HepG2 (cell line): ENCODE data around the gene CD19. TPM values are rescaled to one million over a fixed set of nuclear protein-coding genes. Genes with fewer than 3 reads are reported as not detected.

Experiments used
- ATAD3A ChIP-seq: sonication (generic); formaldehyde crosslinking; IDR thresholded peaks from 2 replicates; pipeline ENCODE4 v1.4.0; 2020; ENCODE audit warnings: missing genetic modification reagents
- CTCF ChIP-seq: sonication (generic); formaldehyde crosslinking; IDR thresholded peaks from 2 replicates; pipeline ENCODE4 v1.5.0; 2020; ENCODE audit warnings: mild to moderate bottlenecking, missing genetic modification reagents, moderate library complexity
- KDM2A ChIP-seq: sonication (generic); formaldehyde crosslinking; IDR thresholded peaks from 2 replicates; pipeline ENCODE4 v1.4.0; 2020; ENCODE audit warnings: low read depth, missing genetic modification reagents, borderline replicate concordance
- MBNL3 ChIP-seq: fragments of 250-450 bp; sonication (Bioruptor Pico); conservative IDR thresholded peaks from 2 replicates; pipeline ENCODE4 v1.8.0; 2022; ENCODE audit warnings: mild to moderate bottlenecking, inconsistent platforms
- MEF2D ChIP-seq: sonication (generic); formaldehyde crosslinking; IDR thresholded peaks from 2 replicates; pipeline ENCODE4 v1.5.1; 2020; ENCODE audit warnings: mild to moderate bottlenecking, missing genetic modification reagents
- NR2F1 ChIP-seq, 2 experiments: fragments of 450-650 bp in 1 of 2; formaldehyde crosslinking in 1 of 2; IDR thresholded peaks; 2 replicates each; pipeline versions ENCODE4 v1.5.0 to v1.6.1; 2016 to 2020; ENCODE audit warnings: mild to moderate bottlenecking in 1 of 2, missing compliant biosample characterization in 1 of 2, missing genetic modification reagents in 1 of 2, moderate library complexity in 1 of 2
- NRL ChIP-seq: sonication (generic); formaldehyde crosslinking; IDR thresholded peaks from 2 replicates; pipeline ENCODE4 v1.5.0; 2020; ENCODE audit warnings: missing genetic modification reagents, mild to moderate bottlenecking, moderate library complexity, borderline replicate concordance
- RAD21 ChIP-seq: fragments of 450-650 bp; formaldehyde crosslinking; IDR thresholded peaks from 2 replicates; pipeline ENCODE4 v1.5.0; 2020; ENCODE audit warnings: mild to moderate bottlenecking
- RFX3 ChIP-seq: IDR thresholded peaks from 2 replicates; pipeline ENCODE4 v1.6.1; 2016; ENCODE audit warnings: missing biosample characterization, missing genetic modification reagents
- U2AF2 ChIP-seq: fragments of 200-400 bp; formaldehyde crosslinking; IDR thresholded peaks from 2 replicates; pipeline ENCODE4 v1.6.1; 2017; ENCODE audit warnings: low read depth, mild to moderate bottlenecking, low read length
- ZBTB40 ChIP-seq, 2 experiments: fragments of 450-650 bp in 1 of 2; sonication (generic) in 1 of 2; formaldehyde crosslinking in 1 of 2; IDR thresholded peaks; 2 replicates each; pipeline versions ENCODE4 v1.6.1 to v1.8.0; 2016 to 2022; ENCODE audit warnings: antibody characterized with exemption in 1 of 2, mild to moderate bottlenecking in 1 of 2, missing genetic modification reagents in 1 of 2
- ZNF20 ChIP-seq: sonication (generic); formaldehyde crosslinking; IDR thresholded peaks from 2 replicates; pipeline ENCODE4 v1.4.0; 2020; ENCODE audit warnings: mild to moderate bottlenecking, moderate library complexity, missing genetic modification reagents
- ZNF326 ChIP-seq: sonication (generic); formaldehyde crosslinking; IDR thresholded peaks from 2 replicates; pipeline ENCODE4 v1.4.0; 2020; ENCODE audit warnings: missing genetic modification reagents, borderline replicate concordance
- ZNF501 ChIP-seq: sonication (generic); formaldehyde crosslinking; IDR thresholded peaks from 2 replicates; pipeline ENCODE4 v1.5.1; 2020; ENCODE audit warnings: mild to moderate bottlenecking, moderate library complexity, missing genetic modification reagents
- ZNF512 ChIP-seq: sonication (generic); formaldehyde crosslinking; IDR thresholded peaks from 2 replicates; pipeline ENCODE4 v1.4.0; 2020; ENCODE audit warnings: mild to moderate bottlenecking, missing genetic modification reagents
- ZNF563 ChIP-seq: sonication (generic); formaldehyde crosslinking; IDR thresholded peaks from 2 replicates; pipeline ENCODE4 v1.8.0; 2022; ENCODE audit warnings: mild to moderate bottlenecking, moderate library complexity, missing genetic modification reagents
- ZNF619 ChIP-seq: sonication (generic); formaldehyde crosslinking; IDR thresholded peaks from 2 replicates; pipeline ENCODE4 v1.4.0; 2020; ENCODE audit warnings: mild to moderate bottlenecking, missing genetic modification reagents
- ZNF720 ChIP-seq: sonication (generic); formaldehyde crosslinking; IDR thresholded peaks from 2 replicates; pipeline ENCODE4 v1.4.0; 2020; ENCODE audit warnings: missing genetic modification reagents
- ZNF773 ChIP-seq: sonication (generic); formaldehyde crosslinking; IDR thresholded peaks from 2 replicates; pipeline ENCODE4 v1.4.0; 2020; ENCODE audit warnings: missing genetic modification reagents, borderline replicate concordance
- polyA plus RNA-seq, 8 experiments: library from polyadenylated mRNA; depleted of rRNA in 3 of 8; stranded (reverse) in 7 of 8; unstranded in 1 of 8; fragments of >200 nt; fragmentation: Illumina TruSeq in 4 of 8; extraction: Trizol in 4 of 8; gene quantifications; 2 replicates each; pipeline versions ENCODE4 v1.2.1 to v1.2.3, GENCODE V29; 2011 to 2016; ENCODE audit warnings: low read depth in 4 of 8, missing spikeins in 1 of 8, mixed read lengths in 1 of 8; ENCODE audit not compliant: insufficient read depth in 1 of 8
- total RNA-seq, 5 experiments: library from RNA; depleted of rRNA; stranded (reverse); fragments of >200 nt; fragmentation: Illumina TruSeq; extraction: Trizol; gene quantifications; 2 replicates each; pipeline ENCODE4 v1.2.3, GENCODE V29; 2016; ENCODE audit warnings: low read depth in 1 of 5

CD19 gene
- total and polyA plus RNA-seq, 2 of the 13 experiments (the other 11 are each of a cell fraction or from before 2014, with no cell fraction given), result 0.55 to 1.1 TPM

- TF ChIP-seq ZNF512 (CRISPR knock-in tag) (no peak), U2AF2 (no peak), ZNF563 (CRISPR knock-in tag) (no peak), ZNF326 (CRISPR knock-in tag) (no peak), MBNL3 (no peak), RAD21 (CRISPR knock-in tag) (no peak; the same call in 1 of the 2 replicates), ZNF773 (CRISPR knock-in tag) (0 out of 2 replicates have a peak, but pooled peaks have one; percentile 18), KDM2A (CRISPR knock-in tag) (no peak), ATAD3A (no peak), MEF2D (CRISPR knock-in tag) (no peak), NR2F1 (CRISPR knock-in tag; IDR thresholded peaks at IDR 0.05) (0 out of 4 replicates have a peak, but pooled peaks of 1 of the 2 experiments have one; percentile 6), NRL (CRISPR knock-in tag) (no peak), ZNF20 (CRISPR knock-in tag) (no peak), ZNF501 (CRISPR knock-in tag) (0 out of 2 replicates have a peak, but pooled peaks have one; percentile 25), ZBTB40 (IDR thresholded peaks at IDR 0.05) (no peak), ZBTB40 (CRISPR knock-in tag; IDR thresholded peaks at IDR 0.05) (no peak), ZNF619 (CRISPR knock-in tag) (0 out of 2 replicates have a peak, but pooled peaks have one; percentile 56), ZNF720 (CRISPR knock-in tag) (no peak), RFX3 (CRISPR knock-in tag) (no peak), CTCF (CRISPR knock-in tag) (no peak)
Observed at GRCh38 chr16:28936784-28937155, 5.0 kb downstream of the CD19 start (continued).
